Uterus (tissue), 2 donors: ENCODE results near the gene DYNLT2.

Source experiments
- CTCF ChIP-seq, 4 experiments: fragments of 200-600 bp in 2 of 4; fragments of 450-650 bp in 2 of 4; sonication (generic) in 2 of 4; IDR thresholded peaks; one replicate each; pipeline ENCODE4 v1.5.1; 2016 to 2019; ENCODE audit warnings: antibody characterized with exemption in 4 of 4, mild to moderate bottlenecking in 2 of 4, moderate library complexity in 1 of 4
- POLR2A ChIP-seq, 2 donors: fragments of 450-650 bp; IDR thresholded peaks; one replicate each; pipeline ENCODE4 v1.6.1; 2016; ENCODE audit warnings: antibody characterized with exemption in 2 of 2, mild to moderate bottlenecking in 1 of 2, moderate library complexity in 1 of 2

GRCh38 chr6:169782966-169783365 is 31.6 kb upstream of the DYNLT2 start:
- TF ChIP-seq POLR2A (IDR thresholded peaks at IDR 0.05) (no peak), CTCF (IDR thresholded peaks at IDR 0.05) (no peak)
